Breast epithelium (tissue), 3 donors: Measurements from ENCODE around the gene SPATA17.

Experiments
- POLR2A ChIP-seq: fragments of 450-650 bp; IDR thresholded peaks from one replicate; pipeline ENCODE4 v1.6.1; 2016; ENCODE audit warnings: antibody characterized with exemption, mild to moderate bottlenecking, moderate library complexity
- POLR2AphosphoS5 ChIP-seq, 3 donors: sonication (generic); formaldehyde crosslinking; IDR thresholded peaks; one replicate each; pipeline ENCODE4 v1.6.1; 2017; ENCODE audit warnings: antibody characterized with exemption in 3 of 3
- TF ChIP-seq, protein P1 (sequence below), 3 donors: fragments of 450-650 bp; IDR thresholded peaks; one replicate each; pipeline ENCODE4 v1.5.1; 2016 to 2017; ENCODE audit warnings: antibody characterized with exemption in 3 of 3, mild to moderate bottlenecking in 3 of 3, moderate library complexity in 3 of 3

GRCh38 chr1:217626321-217626720, 4.8 kb upstream of the SPATA17 start:
- TF ChIP-seq, protein P1, sequence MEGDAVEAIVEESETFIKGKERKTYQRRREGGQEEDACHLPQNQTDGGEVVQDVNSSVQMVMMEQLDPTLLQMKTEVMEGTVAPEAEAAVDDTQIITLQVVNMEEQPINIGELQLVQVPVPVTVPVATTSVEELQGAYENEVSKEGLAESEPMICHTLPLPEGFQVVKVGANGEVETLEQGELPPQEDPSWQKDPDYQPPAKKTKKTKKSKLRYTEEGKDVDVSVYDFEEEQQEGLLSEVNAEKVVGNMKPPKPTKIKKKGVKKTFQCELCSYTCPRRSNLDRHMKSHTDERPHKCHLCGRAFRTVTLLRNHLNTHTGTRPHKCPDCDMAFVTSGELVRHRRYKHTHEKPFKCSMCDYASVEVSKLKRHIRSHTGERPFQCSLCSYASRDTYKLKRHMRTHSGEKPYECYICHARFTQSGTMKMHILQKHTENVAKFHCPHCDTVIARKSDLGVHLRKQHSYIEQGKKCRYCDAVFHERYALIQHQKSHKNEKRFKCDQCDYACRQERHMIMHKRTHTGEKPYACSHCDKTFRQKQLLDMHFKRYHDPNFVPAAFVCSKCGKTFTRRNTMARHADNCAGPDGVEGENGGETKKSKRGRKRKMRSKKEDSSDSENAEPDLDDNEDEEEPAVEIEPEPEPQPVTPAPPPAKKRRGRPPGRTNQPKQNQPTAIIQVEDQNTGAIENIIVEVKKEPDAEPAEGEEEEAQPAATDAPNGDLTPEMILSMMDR (IDR thresholded peaks at IDR 0.05) = no peak
- TF ChIP-seq POLR2A (no peak), POLR2AphosphoS5 (IDR thresholded peaks at IDR 0.05) (no peak)
